ENCODE measurements around the gene CAPG. TPM values are rescaled to one million over a fixed set of nuclear protein-coding genes. Genes with fewer than 3 reads are reported as not detected.
"Not testable (repeated sequence)": the region's sequence is repeated elsewhere in the genome, so short reads cannot be mapped to it uniquely, and the experiment has no call there.

The CAPG gene
- total and polyA plus RNA-seq, 2 experiments from 2014 or later: 249 to 346 TPM

DNA sequence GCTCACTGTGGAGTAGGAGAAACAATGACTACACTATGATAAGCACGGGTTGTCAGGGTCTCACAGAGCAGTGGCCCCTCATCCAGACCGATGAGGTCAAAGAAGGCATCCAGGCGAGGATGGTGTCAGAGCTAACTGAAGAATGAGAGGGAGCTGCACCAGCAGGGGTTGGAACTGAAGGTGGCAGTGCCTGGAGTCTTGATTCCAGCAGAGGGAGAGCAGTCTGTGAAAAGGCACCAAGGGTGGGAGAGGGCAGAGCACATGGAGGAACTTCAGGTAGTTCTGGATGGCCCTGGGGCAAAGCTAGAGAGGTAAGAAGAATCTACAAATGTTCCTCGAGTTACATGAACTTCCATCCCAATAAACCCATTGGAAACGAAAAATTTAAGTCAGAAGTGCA lies 43.0 kb downstream of the CAPG start:
- Histone ChIP-seq H3K79me2 (ENCODE audit: insufficient read depth) (no peaks in the 10 kb centered on the region), H3K4me2 (ENCODE audit: unreplicated experiment) (no peak overlapping the region), H3K27ac (no peak overlapping the region), H2AFZ (no peak overlapping the region), H3K4me3 (no peak overlapping the region), H3F3A (ENCODE audit: insufficient read depth) (no peaks in the 10 kb centered on the region), H3K9ac (no peak overlapping the region), H3K27me3 (replicated peaks; ENCODE audit: insufficient read depth) (no peaks in the 10 kb centered on the region), H4K20me1 (ENCODE audit: insufficient read depth) (no peaks in the 10 kb centered on the region), H3K36me3 (ENCODE audit: low read depth) (no peaks in the 10 kb centered on the region; the same call in 1 of the 2 replicates), H3K9me2 (ENCODE audit: insufficient read depth) (no peaks in the 10 kb centered on the region), H3K9me3 (ENCODE audit: low read depth) (no peaks in the 10 kb centered on the region), H3K4me1 (ENCODE audit: insufficient read depth) (no peaks in the 10 kb centered on the region)
- WGBS, 2 experiments (ENCODE audit: low coverage in 1 of 2, low lambda C conversion rate in 2 of 2, missing lambda C conversion rate in 2 of 2): 83 to 89% methylated on average over 5 of the region's 5 CpGs
- in situ Hi-C loops (cut with MboI): no loop called here
- no peak for TF ChIP-seq EZH2phosphoT487 (IDR thresholded peaks at IDR 0.05; ENCODE audit: insufficient read depth, low read depth)
- TF ChIP-seq EZH2 (IDR thresholded peaks at IDR 0.05; ENCODE audit: insufficient read depth, poor library complexity, severe bottlenecking): no peak
- DNase-seq: no peak

DNA sequence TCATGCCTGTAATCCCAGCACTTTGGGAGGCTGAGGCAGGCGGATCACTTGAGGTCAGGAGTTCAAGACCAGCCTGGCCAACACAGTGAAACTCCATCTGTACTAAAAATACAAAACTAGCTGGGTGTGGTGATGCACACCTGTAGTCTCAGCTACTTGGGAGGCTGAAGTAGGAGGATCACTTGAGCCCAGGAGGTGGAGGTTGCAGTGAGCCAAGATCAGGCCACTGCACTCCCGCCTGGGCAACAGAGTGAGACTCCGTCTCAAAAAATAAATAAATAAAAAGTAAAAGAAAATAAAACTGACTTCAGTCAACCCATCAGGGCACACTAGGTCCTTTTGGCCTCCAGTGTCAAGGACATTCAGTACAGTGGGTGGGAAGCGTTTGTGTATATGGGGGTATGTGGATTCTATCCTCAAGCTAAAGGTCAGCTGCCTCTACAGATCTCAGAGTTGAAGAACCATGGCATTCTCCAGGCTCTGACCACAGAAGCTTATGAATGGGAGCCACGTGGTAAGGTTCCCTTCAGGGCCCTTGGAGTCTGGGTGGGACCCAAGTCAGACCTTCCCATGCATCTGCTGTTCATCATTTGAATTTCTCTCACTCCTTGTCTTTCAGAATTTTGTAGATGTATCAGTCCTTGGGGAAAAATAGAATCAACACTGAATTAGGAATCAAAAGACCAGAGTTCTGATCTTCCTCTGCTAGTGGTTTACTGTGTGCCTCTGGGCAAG lies 47.3 kb downstream of the CAPG start:
- H3K4me2 ChIP-seq (ENCODE audit: unreplicated experiment); H3K4me3 ChIP-seq; H3F3A ChIP-seq (ENCODE audit: insufficient read depth); H3K27me3 ChIP-seq (replicated peaks; ENCODE audit: insufficient read depth); H3K36me3 ChIP-seq (ENCODE audit: low read depth); in situ Hi-C loops (cut with MboI); H4K20me1 ChIP-seq (ENCODE audit: insufficient read depth); H3K9me3 ChIP-seq (ENCODE audit: low read depth); H2AFZ ChIP-seq; H3K9ac ChIP-seq; H3K27ac ChIP-seq; DNase-seq; H3K79me2 ChIP-seq (ENCODE audit: insufficient read depth); H3K4me1 ChIP-seq (ENCODE audit: insufficient read depth); H3K9me2 ChIP-seq (ENCODE audit: insufficient read depth): not testable (repeated sequence)
- 97 to 99% methylated on average over 5 of the region's 5 CpGs for WGBS, 2 experiments (ENCODE audit: low coverage in 1 of 2, low lambda C conversion rate in 2 of 2, missing lambda C conversion rate in 2 of 2)

DNA sequence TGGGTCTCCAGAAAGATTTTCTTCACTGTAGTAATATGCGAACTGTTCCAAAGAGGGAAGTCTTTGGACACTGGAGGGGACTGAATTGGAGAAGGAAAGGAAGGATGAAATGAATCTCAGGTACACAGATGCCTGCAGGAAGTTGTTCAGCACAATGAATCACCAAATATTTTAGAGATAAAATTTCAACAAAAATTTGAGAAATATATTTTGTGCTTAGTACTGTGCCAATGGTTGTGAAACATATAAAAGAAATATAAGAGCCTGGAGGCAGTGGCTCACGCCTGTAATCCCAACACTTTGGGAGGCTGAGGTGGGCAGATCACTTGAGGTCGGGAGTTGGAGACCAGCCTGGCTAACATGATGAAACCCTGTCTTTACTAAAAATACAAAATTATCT lies 52.4 kb downstream of the CAPG start:
- Histone ChIP-seq H4K20me1 (ENCODE audit: insufficient read depth) (no peaks in the 10 kb centered on the region), H3K9me3 (ENCODE audit: low read depth) (no peaks in the 10 kb centered on the region), H3K27me3 (replicated peaks; ENCODE audit: insufficient read depth) (no peaks in the 10 kb centered on the region), H3K36me3 (ENCODE audit: low read depth) (peaks cover 12% of the 10 kb centered on the region; the same call in 1 of the 2 replicates), H3K27ac (no peak overlapping the region), H3K9me2 (ENCODE audit: insufficient read depth) (no peaks in the 10 kb centered on the region), H3K9ac (no peak overlapping the region), H3K4me1 (ENCODE audit: insufficient read depth) (peaks cover 24% of the 10 kb centered on the region; the same call in 1 of the 2 replicates), H2AFZ (no peak overlapping the region), H3K4me3 (no peak overlapping the region), H3K79me2 (ENCODE audit: insufficient read depth) (peaks cover 53% of the 10 kb centered on the region), H3F3A (ENCODE audit: insufficient read depth) (no peaks in the 10 kb centered on the region), H3K4me2 (ENCODE audit: unreplicated experiment) (no peak overlapping the region)
- DNase-seq: no peak
- 71 to 73% methylated on average over 3 of the region's 3 CpGs for WGBS, 2 experiments (ENCODE audit: low coverage in 1 of 2, low lambda C conversion rate in 2 of 2, missing lambda C conversion rate in 2 of 2)
- in situ Hi-C loops (cut with MboI): no loop called here
- TF ChIP-seq EZH2 (IDR thresholded peaks at IDR 0.05; ENCODE audit: insufficient read depth, poor library complexity, severe bottlenecking) (no peak), EZH2phosphoT487 (IDR thresholded peaks at IDR 0.05; ENCODE audit: insufficient read depth, low read depth) (no peak)

DNA sequence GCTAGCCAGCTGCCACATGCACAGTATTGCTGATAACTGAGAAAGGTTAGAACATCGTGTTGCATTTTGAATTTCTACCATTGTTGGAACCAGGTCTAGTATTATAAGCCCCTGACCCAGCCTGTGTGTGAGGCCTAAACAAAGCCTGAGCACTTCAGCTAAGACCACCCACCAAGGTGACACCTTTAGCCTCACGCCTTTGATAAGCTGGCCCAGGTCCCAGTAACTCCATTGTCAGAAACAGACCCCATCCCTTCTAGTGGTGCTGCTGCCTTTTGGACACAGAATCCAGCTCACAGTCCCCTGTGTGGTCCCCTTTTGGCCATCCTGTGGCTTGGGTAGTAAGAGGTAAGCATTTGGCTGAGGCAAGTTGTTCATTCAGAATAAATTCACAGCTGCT lies 54.0 kb downstream of the CAPG start:
- Histone ChIP-seq H3F3A (ENCODE audit: insufficient read depth) (no peaks in the 10 kb centered on the region), H3K27me3 (replicated peaks; ENCODE audit: insufficient read depth) (no peaks in the 10 kb centered on the region), H3K79me2 (ENCODE audit: insufficient read depth) (peaks cover 61% of the 10 kb centered on the region), H3K9me3 (ENCODE audit: low read depth) (no peaks in the 10 kb centered on the region), H3K4me2 (ENCODE audit: unreplicated experiment) (no peak overlapping the region), H2AFZ (no peak overlapping the region), H3K36me3 (ENCODE audit: low read depth) (0 out of 2 replicates have a peak, but pooled peaks cover 10% of the 10 kb centered on the region), H3K27ac (no peak overlapping the region), H3K9me2 (ENCODE audit: insufficient read depth) (no peaks in the 10 kb centered on the region), H4K20me1 (ENCODE audit: insufficient read depth) (no peaks in the 10 kb centered on the region), H3K4me1 (ENCODE audit: insufficient read depth) (peaks cover 24% of the 10 kb centered on the region; the same call in 1 of the 2 replicates), H3K4me3 (no peak overlapping the region), H3K9ac (no peak overlapping the region)
- WGBS, 2 experiments (ENCODE audit: low coverage in 1 of 2, low lambda C conversion rate in 2 of 2, missing lambda C conversion rate in 2 of 2): 73 to 82% methylated on average over 2 of the region's 2 CpGs
- TF ChIP-seq EZH2phosphoT487 (IDR thresholded peaks at IDR 0.05; ENCODE audit: insufficient read depth, low read depth) (no peak), EZH2 (IDR thresholded peaks at IDR 0.05; ENCODE audit: insufficient read depth, poor library complexity, severe bottlenecking) (no peak)
- no peak for DNase-seq
- in situ Hi-C loops (cut with MboI): no loop called here

All from GM23248 (cell line).